Measurements from ENCODE around the gene CORO7.
"Not testable (repeated sequence)": the region's sequence is repeated elsewhere in the genome, so short reads cannot be mapped to it uniquely, and the experiment has no call there.

Gene CORO7

GRCh38 chr16:4350365-4350786, 66.0 kb downstream of the CORO7 start:
- no peak for DNase-seq

GRCh38 chr16:4349332-4349731, 67.1 kb downstream of the CORO7 start:
- DNase-seq, result no peak

- DNase-seq, result no peak
These were observed 68.5 kb downstream of the CORO7 start for GRCh38 chr16:4347765-4348509.

GRCh38 chr16:4347010-4347409, 69.4 kb downstream of the CORO7 start:
- no peak for DNase-seq

GRCh38 chr16:4345836-4346781, 70.3 kb downstream of the CORO7 start:
- no peak for DNase-seq

GRCh38 chr16:4344983-4345835, 71.2 kb downstream of the CORO7 start:
- no peak for DNase-seq

- not testable (repeated sequence) for DNase-seq
These were observed 72.0 kb downstream of the CORO7 start for GRCh38 chr16:4344300-4344982.

- no peak for DNase-seq
These were observed 73.3 kb downstream of the CORO7 start for GRCh38 chr16:4342866-4343744.

GRCh38 chr16:4341250-4341649, 75.1 kb downstream of the CORO7 start:
- DNase-seq, result no peak

- no peak for DNase-seq
These were observed 76.0 kb downstream of the CORO7 start for GRCh38 chr16:4340443-4340842.

GRCh38 chr16:4339909-4340308, 76.5 kb downstream of the CORO7 start:
- DNase-seq, result no peak

- no peak for DNase-seq
These were observed 76.9 kb downstream of the CORO7 start for GRCh38 chr16:4339455-4339854.

GRCh38 chr16:4338712-4339299, 77.6 kb downstream of the CORO7 start:
- DNase-seq, result no peak

GRCh38 chr16:4338125-4338582, 78.2 kb downstream of the CORO7 start:
- DNase-seq, result no peak

- DNase-seq, result no peak
These were observed 78.8 kb downstream of the CORO7 start for GRCh38 chr16:4337540-4338088.

GRCh38 chr16:4336701-4337539, 79.5 kb downstream of the CORO7 start:
- DNase-seq, result no peak

GRCh38 chr16:4334724-4335495, 81.5 kb downstream of the CORO7 start:
- DNase-seq, result no peak

- not testable (repeated sequence) for DNase-seq
These were observed 82.7 kb downstream of the CORO7 start for GRCh38 chr16:4333714-4334113.

- DNase-seq, result no peak
These were observed 83.1 kb downstream of the CORO7 start for GRCh38 chr16:4333308-4333638.

Measured in DMS 273 treated with DMSO at 0.1 percent for 48 hours (cell line).